ENCODE data around the gene CNOT3. TPM values are rescaled to one million over a fixed set of nuclear protein-coding genes. Genes with fewer than 3 reads are reported as not detected.

The CNOT3 gene
- total and polyA plus RNA-seq, 4 donors: 23.5 to 40.4 (median 28.8) TPM

DNA sequence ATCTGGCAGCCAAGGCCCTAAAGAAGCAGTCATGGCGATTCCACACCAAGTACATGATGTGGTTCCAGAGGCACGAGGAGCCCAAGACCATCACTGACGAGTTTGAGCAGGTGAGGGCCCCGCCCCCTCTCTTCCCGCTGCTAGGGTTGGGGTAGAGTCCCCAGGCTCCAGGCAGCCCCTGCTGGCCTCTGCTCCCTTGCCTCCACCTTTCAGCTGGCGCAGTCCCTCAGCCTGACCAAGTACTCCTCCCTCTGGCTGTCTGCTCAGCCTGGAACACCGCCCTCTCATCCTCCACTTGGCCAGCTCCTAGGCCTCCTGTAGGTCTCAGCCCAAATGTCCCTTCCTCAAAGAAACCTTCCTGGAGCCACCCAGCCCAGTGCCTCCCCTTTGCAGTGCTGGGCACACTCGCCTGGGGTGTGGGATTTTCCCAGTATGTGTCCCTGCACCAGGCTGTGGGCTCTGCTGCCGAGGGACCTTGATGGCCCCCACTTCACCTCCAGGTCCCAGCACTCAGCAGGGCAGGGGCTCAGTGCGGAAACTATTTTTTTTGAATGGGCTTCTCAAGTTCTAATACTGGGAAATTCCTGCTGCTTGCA lies 16.3 kb downstream of the CNOT3 start:
- 83 to 84% methylated on average over 10 of the region's 10 CpGs for WGBS, 2 donors
- Histone ChIP-seq H3K9me3 (ENCODE audit: control insufficient read depth in 4 of 4, insufficient read depth in 3 of 4, low read length in 3 of 4) (no peaks in the 10 kb centered on the region), H3K9ac (ENCODE audit: insufficient read depth in 1 of 2, low read length in 2 of 2) (no peak overlapping the region), H3K4me3 (no peak overlapping the region), H3K36me3 (ENCODE audit: control insufficient read depth in 4 of 4, insufficient read depth in 4 of 4, low read length in 4 of 4) (peaks cover 14 to 79% (median 28%) of the 10 kb centered on the region in 4 donors), H3K27me3 (ENCODE audit: control insufficient read depth in 3 of 3, insufficient read depth in 3 of 3, low read length in 2 of 3) (no peaks in the 10 kb centered on the region), H3K27ac (ENCODE audit: low read depth in 1 of 2, low read length in 1 of 2) (no peak overlapping the region), H3K4me1 (ENCODE audit: control insufficient read depth in 5 of 5, insufficient read depth in 5 of 5, low read length in 5 of 5) (peaks cover 2 to 6% (median 4%) of the 10 kb centered on the region in 5 donors)
- TF ChIP-seq, protein P1, sequence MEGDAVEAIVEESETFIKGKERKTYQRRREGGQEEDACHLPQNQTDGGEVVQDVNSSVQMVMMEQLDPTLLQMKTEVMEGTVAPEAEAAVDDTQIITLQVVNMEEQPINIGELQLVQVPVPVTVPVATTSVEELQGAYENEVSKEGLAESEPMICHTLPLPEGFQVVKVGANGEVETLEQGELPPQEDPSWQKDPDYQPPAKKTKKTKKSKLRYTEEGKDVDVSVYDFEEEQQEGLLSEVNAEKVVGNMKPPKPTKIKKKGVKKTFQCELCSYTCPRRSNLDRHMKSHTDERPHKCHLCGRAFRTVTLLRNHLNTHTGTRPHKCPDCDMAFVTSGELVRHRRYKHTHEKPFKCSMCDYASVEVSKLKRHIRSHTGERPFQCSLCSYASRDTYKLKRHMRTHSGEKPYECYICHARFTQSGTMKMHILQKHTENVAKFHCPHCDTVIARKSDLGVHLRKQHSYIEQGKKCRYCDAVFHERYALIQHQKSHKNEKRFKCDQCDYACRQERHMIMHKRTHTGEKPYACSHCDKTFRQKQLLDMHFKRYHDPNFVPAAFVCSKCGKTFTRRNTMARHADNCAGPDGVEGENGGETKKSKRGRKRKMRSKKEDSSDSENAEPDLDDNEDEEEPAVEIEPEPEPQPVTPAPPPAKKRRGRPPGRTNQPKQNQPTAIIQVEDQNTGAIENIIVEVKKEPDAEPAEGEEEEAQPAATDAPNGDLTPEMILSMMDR (IDR thresholded peaks at IDR 0.05; ENCODE audit: control extremely low read depth, extremely low read depth): no peak
- ATAC-seq (ENCODE audit: insufficient read depth, low FRiP score) (no peak), DNase-seq (no peak)

DNA sequence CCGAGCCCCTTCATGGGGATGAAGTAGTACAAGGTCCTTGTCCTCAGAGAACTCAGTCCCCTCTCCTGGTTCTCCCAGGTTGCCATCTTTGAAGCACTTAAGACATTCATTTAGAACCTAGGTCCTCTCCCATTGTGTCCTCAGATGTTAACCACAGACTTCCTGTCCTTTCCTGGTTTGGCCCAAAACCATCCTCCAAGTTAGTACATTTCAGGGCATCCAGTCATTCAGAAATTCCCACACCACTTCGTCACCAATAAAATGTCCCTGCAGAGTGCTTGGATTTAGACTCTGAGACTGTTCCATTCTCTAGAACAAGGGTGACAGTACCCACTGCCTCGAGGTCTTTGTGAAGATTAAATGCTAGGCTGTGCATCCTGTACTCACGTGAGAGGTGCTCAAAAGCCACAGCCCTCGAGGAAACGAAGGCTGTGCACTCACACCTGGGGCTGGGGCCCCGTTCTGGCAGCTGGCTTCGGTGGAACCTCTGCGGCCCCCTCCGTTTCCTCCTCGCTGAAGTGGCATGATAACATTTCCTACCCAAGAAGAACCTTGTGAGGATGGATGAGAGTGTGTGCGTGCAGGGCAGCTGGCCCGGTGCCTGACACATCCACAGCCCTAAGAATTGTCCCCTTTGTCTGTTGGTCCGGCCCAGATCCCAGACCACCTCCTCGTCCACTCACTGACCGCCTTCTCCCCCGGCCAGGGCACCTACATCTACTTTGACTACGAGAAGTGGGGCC lies 17.2 kb downstream of the CNOT3 start:
- no peaks in the 10 kb centered on the region for H3K9me3 ChIP-seq (ENCODE audit: control insufficient read depth in 4 of 4, insufficient read depth in 3 of 4, low read length in 3 of 4)
- TF ChIP-seq, protein P1 (IDR thresholded peaks at IDR 0.05; ENCODE audit: control extremely low read depth, extremely low read depth): no peak
- no peak overlapping the region for H3K9ac ChIP-seq (ENCODE audit: insufficient read depth in 1 of 2, low read length in 2 of 2)
- H3K36me3 ChIP-seq (ENCODE audit: control insufficient read depth in 4 of 4, insufficient read depth in 4 of 4, low read length in 4 of 4): peaks cover 14 to 70% (median 25%) of the 10 kb centered on the region in 4 donors
- DNase-seq (no peak), ATAC-seq (ENCODE audit: insufficient read depth, low FRiP score) (no peak)
- H3K4me1 ChIP-seq (ENCODE audit: control insufficient read depth in 5 of 5, insufficient read depth in 5 of 5, low read length in 5 of 5): peaks cover 4 to 8% (median 7%) of the 10 kb centered on the region in 5 donors
- WGBS, 2 donors: 59 to 64% methylated on average over 18 of the region's 18 CpGs
- H3K27me3 ChIP-seq (ENCODE audit: control insufficient read depth in 3 of 3, insufficient read depth in 3 of 3, low read length in 2 of 3): no peaks in the 10 kb centered on the region
- no peak overlapping the region for H3K4me3 ChIP-seq
- H3K27ac ChIP-seq (ENCODE audit: low read depth in 1 of 2, low read length in 1 of 2): no peak overlapping the region

DNA sequence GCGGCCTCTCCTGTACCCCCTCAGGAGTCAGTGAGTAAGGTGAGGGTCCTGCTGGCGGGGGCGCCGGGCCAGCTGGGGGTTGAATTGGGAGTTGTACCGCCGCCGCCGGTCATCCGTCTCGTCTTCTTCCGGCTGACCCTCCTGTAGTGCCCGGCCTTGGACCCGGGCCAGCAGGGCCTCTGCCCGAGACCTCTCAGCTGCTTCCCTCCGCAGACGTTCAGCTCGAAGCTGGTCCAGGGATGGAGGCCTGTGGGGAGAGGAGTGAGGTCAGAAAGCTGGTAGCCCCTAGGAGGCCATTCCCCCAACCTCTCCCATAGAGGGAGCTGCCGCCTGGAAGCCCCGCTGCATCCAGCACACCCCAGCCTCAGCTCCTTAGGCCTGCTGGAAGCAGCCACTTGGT lies 18.1 kb downstream of the CNOT3 start:
- DNase-seq (no peak), ATAC-seq (ENCODE audit: insufficient read depth, low FRiP score) (no peak)
- Histone ChIP-seq H3K4me1 (ENCODE audit: control insufficient read depth in 5 of 5, insufficient read depth in 5 of 5, low read length in 5 of 5) (peaks cover 4 to 14% (median 7%) of the 10 kb centered on the region in 5 donors), H3K9ac (ENCODE audit: insufficient read depth in 1 of 2, low read length in 2 of 2) (no peak overlapping the region), H3K9me3 (ENCODE audit: control insufficient read depth in 4 of 4, insufficient read depth in 3 of 4, low read length in 3 of 4) (no peaks in the 10 kb centered on the region), H3K27ac (ENCODE audit: low read depth in 1 of 2, low read length in 1 of 2) (peak overlapping the region in 1 of 2 donors; percentile 7), H3K4me3 (no peak overlapping the region), H3K36me3 (ENCODE audit: control insufficient read depth in 4 of 4, insufficient read depth in 4 of 4, low read length in 4 of 4) (peaks cover 9 to 62% (median 23%) of the 10 kb centered on the region in 4 donors), H3K27me3 (ENCODE audit: control insufficient read depth in 3 of 3, insufficient read depth in 3 of 3, low read length in 2 of 3) (no peaks in the 10 kb centered on the region)
- WGBS, 2 donors: 73 to 81% methylated on average over 19 of the region's 19 CpGs
- TF ChIP-seq, protein P1 (IDR thresholded peaks at IDR 0.05; ENCODE audit: control extremely low read depth, extremely low read depth): no peak
